Measurements from ENCODE around the gene FAM13B.

DNA sequence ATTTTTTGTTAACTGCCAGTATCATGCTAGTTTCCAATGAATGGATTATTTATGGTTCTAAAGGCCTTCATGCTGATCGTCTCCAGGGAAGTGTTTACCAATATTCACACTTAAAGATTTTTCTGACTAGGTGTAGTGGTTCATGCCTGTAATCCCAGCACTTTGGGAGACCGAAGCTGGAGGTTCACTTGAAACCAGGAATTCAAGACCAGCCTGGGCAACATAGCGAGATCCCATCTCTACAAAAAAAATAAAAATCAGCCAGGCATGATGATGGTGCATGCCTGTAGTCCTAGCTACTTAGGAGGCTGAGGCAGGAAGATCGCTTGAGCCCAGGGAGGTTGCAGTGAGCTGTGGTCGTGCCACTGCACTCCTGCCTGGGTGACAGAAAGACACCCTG, 43.5 kb downstream of the FAM13B start:
- TF ChIP-seq EZH2 (IDR thresholded peaks at IDR 0.05) (no peak), YY1 (IDR thresholded peaks at IDR 0.05; ENCODE audit: extremely low read depth, insufficient replicate concordance, low read depth, low read length) (no peak), SIN3A (IDR thresholded peaks at IDR 0.05; ENCODE audit: low read depth) (no peak), ELF1 (IDR thresholded peaks at IDR 0.05; ENCODE audit: borderline replicate concordance, low read depth) (no peak), ZNF274 (IDR thresholded peaks at IDR 0.05; ENCODE audit: low read depth, low read length) (no peak), EZH2phosphoT487 (IDR thresholded peaks at IDR 0.05; ENCODE audit: borderline replicate concordance) (no peak)
- TF ChIP-seq, protein P1, sequence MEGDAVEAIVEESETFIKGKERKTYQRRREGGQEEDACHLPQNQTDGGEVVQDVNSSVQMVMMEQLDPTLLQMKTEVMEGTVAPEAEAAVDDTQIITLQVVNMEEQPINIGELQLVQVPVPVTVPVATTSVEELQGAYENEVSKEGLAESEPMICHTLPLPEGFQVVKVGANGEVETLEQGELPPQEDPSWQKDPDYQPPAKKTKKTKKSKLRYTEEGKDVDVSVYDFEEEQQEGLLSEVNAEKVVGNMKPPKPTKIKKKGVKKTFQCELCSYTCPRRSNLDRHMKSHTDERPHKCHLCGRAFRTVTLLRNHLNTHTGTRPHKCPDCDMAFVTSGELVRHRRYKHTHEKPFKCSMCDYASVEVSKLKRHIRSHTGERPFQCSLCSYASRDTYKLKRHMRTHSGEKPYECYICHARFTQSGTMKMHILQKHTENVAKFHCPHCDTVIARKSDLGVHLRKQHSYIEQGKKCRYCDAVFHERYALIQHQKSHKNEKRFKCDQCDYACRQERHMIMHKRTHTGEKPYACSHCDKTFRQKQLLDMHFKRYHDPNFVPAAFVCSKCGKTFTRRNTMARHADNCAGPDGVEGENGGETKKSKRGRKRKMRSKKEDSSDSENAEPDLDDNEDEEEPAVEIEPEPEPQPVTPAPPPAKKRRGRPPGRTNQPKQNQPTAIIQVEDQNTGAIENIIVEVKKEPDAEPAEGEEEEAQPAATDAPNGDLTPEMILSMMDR (IDR thresholded peaks at IDR 0.05 in 2 of 3, conservative IDR thresholded peaks at IDR 0.05 in 1 of 3; ENCODE audit: borderline replicate concordance in 1 of 3, insufficient read depth in 1 of 3, low read depth in 2 of 3, low read length in 2 of 3): no peak
- TF ChIP-seq, protein P2, sequence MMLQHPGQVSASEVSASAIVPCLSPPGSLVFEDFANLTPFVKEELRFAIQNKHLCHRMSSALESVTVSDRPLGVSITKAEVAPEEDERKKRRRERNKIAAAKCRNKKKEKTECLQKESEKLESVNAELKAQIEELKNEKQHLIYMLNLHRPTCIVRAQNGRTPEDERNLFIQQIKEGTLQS (IDR thresholded peaks at IDR 0.05): no peak
- TF ChIP-seq, protein P3, sequence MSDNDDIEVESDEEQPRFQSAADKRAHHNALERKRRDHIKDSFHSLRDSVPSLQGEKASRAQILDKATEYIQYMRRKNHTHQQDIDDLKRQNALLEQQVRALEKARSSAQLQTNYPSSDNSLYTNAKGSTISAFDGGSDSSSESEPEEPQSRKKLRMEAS (IDR thresholded peaks at IDR 0.05): no peak
